GM19025 (cell line): Measurements from ENCODE around the gene SAMD4A.

Source experiments
- ATAC-seq: cut with Tn5 transposase; IDR thresholded peaks from one replicate; pipeline ENCODE4 v1.9.1; 2021; ENCODE audit warnings: mild to moderate bottlenecking, low read depth, moderate library complexity; ENCODE audit not compliant: unreplicated experiment

The SAMD4A gene

GRCh38 chr14:54566410-54567223 lies at the start of gene SAMD4A:
Gene SAMD4A (plus strand): TSS chr14:54567128. CDS start chr14:54567917, 789 bp downstream.
- peak; percentile 36 for ATAC-seq

DNA sequence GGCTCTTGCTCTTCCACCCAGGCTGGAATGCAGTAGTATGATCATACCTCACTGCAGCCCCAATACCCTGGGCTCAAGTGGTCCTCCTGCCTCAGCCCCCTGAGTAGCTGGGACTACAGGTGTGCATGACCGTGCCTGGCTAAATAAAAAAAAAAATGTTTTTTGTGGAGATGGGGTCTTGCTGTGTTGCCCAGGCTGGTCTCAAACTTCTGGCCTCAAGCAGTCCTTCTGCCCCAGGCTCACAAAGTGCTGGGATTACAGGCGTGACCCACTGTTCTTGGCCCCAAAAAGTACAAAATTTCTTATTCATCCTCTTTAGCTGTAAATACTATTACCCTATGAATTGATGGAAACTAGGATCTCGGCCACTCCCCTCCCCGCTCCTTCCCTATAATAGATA lies 42.5 kb upstream of the SAMD4A start:
- no peak for ATAC-seq

DNA sequence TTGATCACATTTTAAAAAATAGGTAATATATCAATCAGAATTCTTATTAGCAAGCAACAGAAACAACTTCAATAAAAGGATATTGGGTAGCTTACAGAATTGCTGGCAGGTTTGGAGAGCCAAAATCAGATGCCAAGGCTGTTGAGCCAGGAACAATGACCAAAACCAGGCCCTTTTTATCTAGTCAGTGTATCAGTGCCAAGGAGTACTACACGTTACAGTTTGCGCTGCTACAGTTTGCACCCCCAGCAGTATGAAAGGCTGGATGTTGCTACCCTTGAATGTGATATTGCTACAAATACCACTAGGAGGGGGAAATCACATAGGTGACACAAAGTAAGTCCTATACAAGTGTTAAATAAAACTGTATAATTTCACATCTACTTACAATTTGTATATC lies 38.0 kb upstream of the SAMD4A start:
- no peak for ATAC-seq

DNA sequence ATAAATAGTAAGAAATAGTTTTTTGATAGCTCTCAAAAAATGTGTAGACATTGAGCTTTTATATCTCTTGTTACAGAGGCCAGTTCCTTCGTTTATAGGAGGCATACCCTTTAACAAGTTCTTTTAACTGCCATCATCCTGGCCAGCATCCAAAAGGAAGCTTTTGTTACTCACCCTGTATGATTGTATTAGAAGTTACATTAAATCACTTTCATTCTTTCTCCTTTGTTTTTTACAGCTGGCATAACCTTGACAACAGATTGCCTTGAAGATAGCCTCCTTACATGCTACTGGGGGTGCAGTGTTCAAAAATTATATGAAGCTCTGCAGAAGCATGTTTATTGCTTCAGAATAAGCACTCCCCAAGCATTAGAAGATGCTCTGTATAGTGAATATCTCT lies 37.1 kb upstream of the SAMD4A start:
- ATAC-seq: no peak

- ATAC-seq: peak; percentile 77
These were observed 34.6 kb upstream of the SAMD4A start for GRCh38 chr14:54532111-54533012.

GRCh38 chr14:54533100-54533499 lies 33.8 kb upstream of the SAMD4A start:
- no peak for ATAC-seq

- no peak for ATAC-seq
These were observed 31.8 kb upstream of the SAMD4A start for GRCh38 chr14:54535126-54535525.

- ATAC-seq: no peak
These were observed 31.3 kb upstream of the SAMD4A start for GRCh38 chr14:54535646-54536045.

GRCh38 chr14:54537651-54538050 lies 29.3 kb upstream of the SAMD4A start:
- no peak for ATAC-seq

DNA sequence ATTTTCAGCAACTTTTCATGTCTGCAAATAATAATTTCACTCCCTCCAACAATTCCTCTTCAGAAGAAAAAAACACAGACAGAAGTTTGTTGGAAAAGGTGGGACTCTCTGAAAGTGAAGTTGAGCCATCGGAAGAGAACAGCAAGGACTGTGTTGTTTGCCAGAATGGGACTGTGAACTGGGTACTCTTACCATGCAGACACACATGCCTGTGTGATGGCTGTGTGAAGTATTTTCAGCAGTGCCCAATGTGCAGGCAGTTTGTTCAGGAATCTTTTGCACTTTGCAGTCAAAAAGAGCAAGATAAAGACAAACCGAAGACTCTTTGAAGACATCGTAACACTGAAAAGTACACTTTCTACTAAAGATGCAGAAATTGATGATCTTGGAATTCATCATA lies 28.9 kb upstream of the SAMD4A start:
- no peak for ATAC-seq

DNA sequence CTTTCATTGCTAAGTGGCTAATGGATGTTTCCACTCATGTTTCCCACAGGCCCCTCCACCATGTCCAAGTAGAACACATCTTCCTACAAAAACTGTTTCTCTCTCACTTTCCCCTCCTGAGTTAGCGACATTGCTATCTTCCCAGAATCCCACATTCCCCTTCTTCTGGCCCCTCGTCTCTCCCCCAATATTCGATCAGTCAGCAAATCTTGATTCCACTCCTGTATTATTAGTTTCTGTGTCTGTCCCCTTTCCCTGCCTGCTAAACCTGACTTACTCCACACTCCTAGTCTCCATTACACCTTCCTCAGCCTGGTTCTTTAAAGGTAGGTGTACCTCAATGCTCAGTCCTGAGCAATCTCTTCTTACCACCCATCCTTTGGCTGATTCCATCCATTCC lies 19.3 kb upstream of the SAMD4A start:
- ATAC-seq: no peak

GRCh38 chr14:54548491-54548890 lies 18.4 kb upstream of the SAMD4A start:
- ATAC-seq: no peak

- ATAC-seq: no peak
These were observed 17.1 kb upstream of the SAMD4A start for GRCh38 chr14:54549862-54550261.

- ATAC-seq: no peak
These were observed 16.4 kb upstream of the SAMD4A start for GRCh38 chr14:54550514-54550913.

GRCh38 chr14:54554401-54554800 lies 12.5 kb upstream of the SAMD4A start:
- ATAC-seq: no peak

DNA sequence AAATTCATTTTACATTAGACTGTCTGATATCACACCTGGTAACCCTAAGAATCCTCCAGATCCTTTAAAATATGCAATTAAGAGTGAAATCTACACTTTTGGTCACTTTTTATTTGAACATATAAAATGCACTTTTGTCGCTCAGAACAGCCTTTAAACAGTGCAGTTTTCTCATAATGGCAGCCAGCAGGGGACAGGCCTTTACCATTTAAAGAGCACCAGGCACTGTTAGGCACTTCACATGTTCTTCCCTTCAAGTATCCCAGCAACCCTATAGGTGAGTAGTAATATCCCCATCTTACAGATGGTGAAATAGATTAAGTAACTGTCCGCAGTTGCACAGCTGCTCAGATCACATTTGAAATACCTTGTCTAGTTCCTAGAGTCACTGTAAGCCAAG lies 11.3 kb upstream of the SAMD4A start:
- no peak for ATAC-seq

DNA sequence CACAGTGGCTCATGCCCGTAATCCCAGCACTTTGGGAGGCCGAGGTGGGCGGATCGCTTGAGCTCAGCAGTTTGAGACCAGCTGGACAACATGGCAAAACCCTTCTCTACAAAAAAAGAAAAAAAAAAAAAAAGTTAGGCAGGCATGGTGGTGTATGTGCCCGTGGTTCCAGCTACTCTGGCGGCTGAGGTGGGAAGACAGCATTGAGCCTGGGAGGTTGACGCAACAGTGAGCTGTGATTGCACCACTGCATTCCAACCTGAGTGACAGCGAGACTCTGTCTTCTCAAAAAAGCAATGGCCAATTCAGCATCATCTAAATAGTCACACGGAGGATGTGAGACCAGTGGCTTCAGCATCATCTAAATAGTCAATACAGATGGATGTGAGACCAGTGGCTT lies 10.4 kb upstream of the SAMD4A start:
- no peak for ATAC-seq

DNA sequence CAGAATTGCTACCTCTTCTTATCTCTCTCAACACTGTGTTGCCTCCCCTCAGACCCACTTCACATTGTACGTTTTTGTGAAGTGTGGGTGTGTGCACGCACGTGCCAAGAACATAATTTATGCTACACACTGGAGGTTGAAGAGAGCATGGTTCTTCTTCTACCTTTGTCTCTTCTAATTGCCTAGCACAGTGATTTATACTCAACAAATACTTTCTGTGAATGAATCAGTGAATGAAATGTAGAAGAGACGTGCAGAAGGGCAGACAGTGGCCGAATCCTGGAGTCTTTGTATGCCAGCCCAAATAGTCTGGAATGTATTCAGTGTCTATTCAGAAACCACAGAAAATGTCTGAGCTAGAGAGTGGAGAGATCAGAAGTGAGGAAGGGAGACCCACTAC lies 4.6 kb upstream of the SAMD4A start:
- no peak for ATAC-seq

GRCh38 chr14:54564071-54564867 lies 2.7 kb upstream of the SAMD4A start:
- no peak for ATAC-seq

- peak; percentile 32 for ATAC-seq
These were observed 1.8 kb upstream of the SAMD4A start for GRCh38 chr14:54564868-54565784.
